Gastroesophageal sphincter (tissue), 3 donors: ENCODE measurements around the gene GATC.

Experiments used
- CTCF ChIP-seq, 4 experiments: fragments of 200-600 bp in 2 of 4; fragments of 450-650 bp in 2 of 4; sonication (generic) in 1 of 4; IDR thresholded peaks; one replicate each; pipeline ENCODE4 v1.5.1; 2017 to 2019; ENCODE audit warnings: antibody characterized with exemption in 4 of 4, mild to moderate bottlenecking in 2 of 4, moderate library complexity in 2 of 4
- EP300 ChIP-seq: sonication (generic); formaldehyde crosslinking; IDR thresholded peaks from one replicate; pipeline ENCODE4 v1.6.1; 2017; ENCODE audit warnings: antibody characterized with exemption, mild to moderate bottlenecking
- POLR2A ChIP-seq, 2 donors: fragments of 450-650 bp; IDR thresholded peaks; one replicate each; pipeline ENCODE4 v1.6.1; 2017; ENCODE audit warnings: antibody characterized with exemption in 2 of 2, mild to moderate bottlenecking in 2 of 2, moderate library complexity in 1 of 2
- POLR2AphosphoS5 ChIP-seq: sonication (generic); formaldehyde crosslinking; IDR thresholded peaks from one replicate; pipeline ENCODE4 v1.6.1; 2017; ENCODE audit warnings: antibody characterized with exemption

DNA sequence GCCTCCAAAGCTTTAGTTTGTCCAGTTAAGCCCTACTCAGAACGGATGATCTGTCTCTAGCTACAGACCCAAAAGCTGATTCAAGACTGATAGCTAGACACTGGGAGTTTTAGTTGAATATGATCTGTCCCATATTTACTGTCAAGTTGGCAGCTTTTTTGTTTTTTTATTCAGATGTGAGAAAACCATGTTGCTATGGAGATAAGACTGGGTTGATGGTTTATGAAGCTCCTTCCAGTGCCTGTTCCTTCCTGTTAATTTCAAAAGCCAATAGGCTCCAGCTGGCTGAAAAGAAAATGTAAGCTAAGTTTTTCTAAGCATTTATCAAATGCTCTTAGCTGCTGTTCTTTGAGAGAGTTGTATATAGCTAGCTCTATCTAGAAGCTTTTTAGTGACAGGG lies 54.3 kb downstream of the GATC start:
- TF ChIP-seq POLR2A (IDR thresholded peaks at IDR 0.05) = no peak
- no peak for TF ChIP-seq CTCF (IDR thresholded peaks at IDR 0.05)
- no peak for TF ChIP-seq POLR2AphosphoS5
- TF ChIP-seq EP300 = no peak
